ENCODE results near the gene GATAD2A.
A peak's percentile ranks its signal among the peaks of the same experiment; 100 is the strongest.

GATAD2A gene

GRCh38 chr19:19514881-19515641, 109.6 kb downstream of the GATAD2A start, which contains the start of gene TSSK6:
Gene TSSK6 (minus strand): TSS chr19:19515548. CDS start chr19:19515427, 121 bp downstream.
- no peak for DNase-seq

GRCh38 chr19:19515642-19516519, 110.4 kb downstream of the GATAD2A start, which contains the start of gene NDUFA13:
Gene NDUFA13 (plus strand): TSS chr19:19516225. CDS start chr19:19516239, 14 bp downstream.
- peak; percentile 88 for DNase-seq

- DNase-seq: no peak
Measured at GRCh38 chr19:19517235-19517619, 111.8 kb downstream of the GATAD2A start.

GRCh38 chr19:19520989-19521388, 115.5 kb downstream of the GATAD2A start:
- no peak for DNase-seq

- no peak for DNase-seq
Measured at GRCh38 chr19:19523177-19523576, 117.7 kb downstream of the GATAD2A start.

GRCh38 chr19:19524053-19524452, 118.6 kb downstream of the GATAD2A start:
- no peak for DNase-seq

GRCh38 chr19:19525611-19526380, 120.3 kb downstream of the GATAD2A start:
- no peak for DNase-seq

GRCh38 chr19:19526581-19527370, 121.3 kb downstream of the GATAD2A start:
- DNase-seq: no peak

- DNase-seq: no peak
Measured at GRCh38 chr19:19527371-19527656, 121.8 kb downstream of the GATAD2A start.

GRCh38 chr19:19527674-19528625, 122.5 kb downstream of the GATAD2A start:
- DNase-seq: no peak

- no peak for DNase-seq
Measured at GRCh38 chr19:19528721-19529490, 123.4 kb downstream of the GATAD2A start, which contains the start of gene YJEFN3. Gene YJEFN3 (plus strand): TSS chr19:19528911. CDS start chr19:19528933, 22 bp downstream.

GRCh38 chr19:19529783-19530422, 124.4 kb downstream of the GATAD2A start:
- no peak for DNase-seq

- no peak for DNase-seq
Measured at GRCh38 chr19:19530423-19530804, 124.9 kb downstream of the GATAD2A start.

GRCh38 chr19:19530889-19531288, 125.4 kb downstream of the GATAD2A start:
- no peak for DNase-seq

GRCh38 chr19:19531951-19532805, 126.7 kb downstream of the GATAD2A start:
- peak; percentile 51 for DNase-seq

GRCh38 chr19:19532806-19533701, 127.6 kb downstream of the GATAD2A start:
- DNase-seq: no peak

- no peak for DNase-seq
Measured at GRCh38 chr19:19533841-19534240, 128.4 kb downstream of the GATAD2A start.

Data from NCI-H1694 (cell line).